GM18517 (cell line): Measurements from ENCODE around the gene PARS2.
"Not testable (repeated sequence)": the region's sequence is repeated elsewhere in the genome, so short reads cannot be mapped to it uniquely, and the experiment has no call there.

Source experiments
- ATAC-seq: cut with Tn5 transposase; IDR thresholded peaks from one replicate; pipeline ENCODE4 v1.9.1; 2021; ENCODE audit warnings: mild to moderate bottlenecking, moderate library complexity; ENCODE audit not compliant: unreplicated experiment

Gene PARS2

GRCh38 chr1:54775828-54776721 lies 11.8 kb upstream of the PARS2 start:
- ATAC-seq = not testable (repeated sequence)

- no peak for ATAC-seq
These were observed 10.6 kb upstream of the PARS2 start for GRCh38 chr1:54774820-54775498.

- no peak for ATAC-seq
These were observed 8.6 kb upstream of the PARS2 start for GRCh38 chr1:54772951-54773350.

- no peak for ATAC-seq
These were observed 3.8 kb upstream of the PARS2 start for GRCh38 chr1:54768093-54768492.

- no peak for ATAC-seq
These were observed 3.2 kb upstream of the PARS2 start for GRCh38 chr1:54767526-54767925.

- ATAC-seq = no peak
These were observed 2.4 kb upstream of the PARS2 start for GRCh38 chr1:54766726-54767125.

- peak; percentile 33 for ATAC-seq
These were observed 719 bp upstream of the PARS2 start for GRCh38 chr1:54764922-54765561.

GRCh38 chr1:54763816-54764132 lies 549 bp downstream of the PARS2 start:
- ATAC-seq = no peak

GRCh38 chr1:54758678-54759348 lies 5.5 kb downstream of the PARS2 start:
- no peak for ATAC-seq

GRCh38 chr1:54757833-54758232 lies 6.5 kb downstream of the PARS2 start:
- ATAC-seq = no peak

- ATAC-seq = no peak
These were observed 9.6 kb downstream of the PARS2 start for GRCh38 chr1:54754486-54755285.

GRCh38 chr1:54754045-54754444 lies 10.3 kb downstream of the PARS2 start:
- ATAC-seq = no peak

- no peak for ATAC-seq
These were observed 12.9 kb downstream of the PARS2 start for GRCh38 chr1:54751426-54751825.

- ATAC-seq = no peak
These were observed 13.7 kb downstream of the PARS2 start for GRCh38 chr1:54750596-54750995.

- no peak for ATAC-seq
These were observed 16.1 kb downstream of the PARS2 start for GRCh38 chr1:54748094-54748835.

- ATAC-seq = no peak
These were observed 18.5 kb downstream of the PARS2 start for GRCh38 chr1:54745864-54746263.

GRCh38 chr1:54745274-54745673 lies 19.0 kb downstream of the PARS2 start:
- ATAC-seq = no peak

- no peak for ATAC-seq
These were observed 19.6 kb downstream of the PARS2 start for GRCh38 chr1:54744696-54745095.

- ATAC-seq = no peak
These were observed 20.7 kb downstream of the PARS2 start for GRCh38 chr1:54743416-54744226.
